PC-3 (cell line): ENCODE data around the gene MAGI1.

Experiments used
- CTCF ChIP-seq: fragments of 300-600 bp; sonication (generic); conservative IDR thresholded peaks from 2 replicates; pipeline ENCODE4 v1.5.1; 2017; ENCODE audit warnings: antibody characterized with exemption, low read depth, mild to moderate bottlenecking, low read length
- EZH2 ChIP-seq: fragments of 300-600 bp; sonication (generic); IDR thresholded peaks from one replicate; pipeline ENCODE4 v1.6.1; 2017; ENCODE audit warnings: antibody characterized with exemption, mild to moderate bottlenecking, low read length; ENCODE audit not compliant: unreplicated experiment
- EZH2phosphoT487 ChIP-seq: fragments of 300-600 bp; sonication (generic); IDR thresholded peaks from 2 replicates; pipeline ENCODE4 v1.6.1; 2018; ENCODE audit warnings: mild to moderate bottlenecking, antibody characterized with exemption, low read length, borderline replicate concordance

GRCh38 chr3:65886391-65886790 lies 152.3 kb downstream of the MAGI1 start:
- TF ChIP-seq EZH2phosphoT487, result no peak
- no peak for TF ChIP-seq CTCF
- TF ChIP-seq EZH2, result no peak
